Measurements from ENCODE around the gene TTLL6.

TTLL6 gene

GRCh38 chr17:48728232-48729231 is 88.5 kb downstream of the TTLL6 start, which contains the start of gene HOXB13:
Gene HOXB13 (minus strand): TSS chr17:48728750. CDS start chr17:48728593, 157 bp downstream.
- in situ Hi-C loops (cut with HindIII; ENCODE audit: low sequenced_read_pairs), result no loop called here
- no peak for TF ChIP-seq CTCF (IDR thresholded peaks at IDR 0.05; ENCODE audit: low read depth, low read length)
- DNase-seq (ENCODE audit: low read depth, low spot score), result no peak
- peak within 1 kb of the TSS; percentile 7 for H3K4me3 ChIP-seq (ENCODE audit: low read depth, low read length)

GRCh38 chr17:48727415-48728175 is 89.4 kb downstream of the TTLL6 start:
- no peak overlapping the region for H3K4me3 ChIP-seq (ENCODE audit: low read depth, low read length)
- in situ Hi-C loops (cut with HindIII; ENCODE audit: low sequenced_read_pairs), result no loop called here
- no peak for TF ChIP-seq CTCF (IDR thresholded peaks at IDR 0.05; ENCODE audit: low read depth, low read length)
- no peak for DNase-seq (ENCODE audit: low read depth, low spot score)

GRCh38 chr17:48726916-48727286 is 90.1 kb downstream of the TTLL6 start:
- in situ Hi-C loops (cut with HindIII; ENCODE audit: low sequenced_read_pairs), result no loop called here
- no peak for DNase-seq (ENCODE audit: low read depth, low spot score)
- no peak overlapping the region for H3K4me3 ChIP-seq (ENCODE audit: low read depth, low read length)
- no peak for TF ChIP-seq CTCF (IDR thresholded peaks at IDR 0.05; ENCODE audit: low read depth, low read length)

- no peak overlapping the region for H3K4me3 ChIP-seq (ENCODE audit: low read depth, low read length)
- in situ Hi-C loops (cut with HindIII; ENCODE audit: low sequenced_read_pairs), result no loop called here
- DNase-seq (ENCODE audit: low read depth, low spot score), result no peak
- TF ChIP-seq CTCF (IDR thresholded peaks at IDR 0.05; ENCODE audit: low read depth, low read length), result no peak
Measured at GRCh38 chr17:48726114-48726915, 90.7 kb downstream of the TTLL6 start.

GRCh38 chr17:48725288-48726064 is 91.6 kb downstream of the TTLL6 start:
- H3K4me3 ChIP-seq (ENCODE audit: low read depth, low read length), result no peak overlapping the region
- no peak for TF ChIP-seq CTCF (IDR thresholded peaks at IDR 0.05; ENCODE audit: low read depth, low read length)
- no peak for DNase-seq (ENCODE audit: low read depth, low spot score)
- in situ Hi-C loops (cut with HindIII; ENCODE audit: low sequenced_read_pairs), result no loop called here

All from astrocyte of the spinal cord (primary cell).